ENCODE measurements around the gene BICDL1. TPM values are rescaled to one million over a fixed set of nuclear protein-coding genes. Genes with fewer than 3 reads are reported as not detected.

BICDL1 gene
- total RNA-seq, 2 experiments from 2014 or later: 44.6 to 44.7 TPM

DNA sequence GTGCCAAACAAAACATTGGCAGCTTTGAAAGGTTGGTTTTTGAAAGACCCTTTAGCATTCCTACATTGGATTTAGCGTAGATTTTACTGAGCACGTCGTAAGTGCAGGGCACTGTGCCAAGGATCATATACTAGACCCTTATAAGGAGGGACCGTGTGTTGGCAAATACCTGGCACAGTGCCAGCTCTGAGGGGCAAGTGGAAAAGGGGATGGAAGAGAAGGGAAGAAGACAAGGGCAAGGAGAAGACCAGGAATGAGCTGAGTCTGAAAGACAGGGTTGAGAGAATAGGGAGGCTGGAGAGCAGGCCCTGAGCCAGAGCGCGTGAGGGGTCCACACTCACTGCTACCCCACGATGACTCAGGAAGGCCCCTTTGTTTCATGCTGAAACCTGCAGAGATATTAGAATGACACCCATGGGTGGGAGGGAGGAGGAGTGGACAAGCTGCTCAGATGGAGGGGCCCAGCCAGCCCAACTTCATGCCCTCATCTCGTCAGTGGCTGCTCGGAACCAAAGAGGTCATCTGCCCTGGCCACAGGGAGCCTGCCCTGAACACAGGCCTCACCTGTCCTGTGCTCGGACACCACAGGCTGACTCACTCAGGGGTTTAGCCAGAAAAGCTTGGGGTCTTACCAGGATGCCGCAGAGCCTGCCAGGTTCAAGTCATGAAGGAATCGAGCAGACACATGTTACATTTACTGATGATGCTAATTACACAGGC, 102.5 kb downstream of the BICDL1 start:
- Mint-ChIP-seq H3K4me1 (peaks cover 22% of the 10 kb centered on the region), H3K4me3 (no peak overlapping the region), H3K9me3 (no peaks in the 10 kb centered on the region), H3K27ac (peak overlapping the region; percentile 1), H3K27me3 (no peaks in the 10 kb centered on the region), H3K36me3 (ENCODE audit: low read depth) (peaks cover 39% of the 10 kb centered on the region)
- POLR2A ChIA-PET: interaction anchor here (1.3 to 2.5 kb wide), 3 partner anchors 9 to 25 kb away, joined by 3 to 19 read pairs (median 4); partner anchors contain the start of gene RAB35
- no peak for DNase-seq
- CTCF ChIA-PET: interaction anchor here (0.6 kb wide), 1 partner anchor 14 kb away, joined by 3 read pairs; no protein-coding TSS in a partner anchor

DNA sequence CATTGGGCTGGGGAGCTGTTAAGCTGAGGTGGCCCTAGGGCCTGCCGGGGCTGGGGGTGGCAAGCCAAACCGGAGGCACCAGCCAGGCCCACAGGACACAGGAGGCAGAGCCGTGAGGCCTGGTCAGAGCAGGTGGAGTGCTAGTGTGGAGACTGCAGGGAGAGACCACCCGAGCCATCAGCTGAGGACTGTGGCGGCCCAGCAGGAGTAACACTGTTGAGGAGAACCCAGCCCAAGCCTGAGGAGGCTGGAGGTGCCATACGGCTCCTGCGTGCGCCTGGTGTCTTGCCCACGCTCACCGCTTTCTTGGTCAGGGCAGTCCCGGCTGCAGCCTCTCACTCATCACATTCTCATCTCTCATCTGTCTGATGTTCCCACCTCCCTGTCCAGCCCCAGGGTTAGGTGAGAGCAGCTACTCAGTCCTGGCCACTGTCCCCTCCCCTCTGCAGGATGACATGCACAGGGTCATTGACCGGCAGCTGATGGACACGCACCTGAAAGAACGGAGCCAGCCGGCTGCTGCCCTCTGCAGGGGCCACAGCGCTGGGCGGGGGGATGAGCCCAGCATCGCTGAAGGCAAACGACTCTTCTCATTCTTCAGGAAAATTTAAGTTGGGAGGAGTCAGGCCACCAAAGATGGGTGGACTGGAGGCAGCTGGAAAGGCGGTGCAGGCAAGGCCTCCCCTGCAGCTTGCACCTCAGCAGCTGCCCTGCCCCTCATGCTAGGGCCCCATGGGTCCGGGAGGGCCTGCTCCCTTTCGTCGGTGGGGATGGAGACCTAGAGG, 103.7 kb downstream of the BICDL1 start:
- DNase-seq: no peak
- H3K4me1 Mint-ChIP-seq: peaks cover 10% of the 10 kb centered on the region
- peaks cover 39% of the 10 kb centered on the region for H3K36me3 Mint-ChIP-seq (ENCODE audit: low read depth)
- H3K9me3 Mint-ChIP-seq: no peaks in the 10 kb centered on the region
- H3K27ac Mint-ChIP-seq: no peak overlapping the region
- POLR2A ChIA-PET: interaction anchor here (1.3 to 1.6 kb wide), 2 partner anchors 7 to 22 kb away, joined by 4 to 5 read pairs; no protein-coding TSS in a partner anchor
- CTCF ChIA-PET: interaction anchor here (0.6 kb wide), 1 partner anchor 55 kb away, joined by 3 read pairs; no protein-coding TSS in a partner anchor
- H3K4me3 Mint-ChIP-seq: no peak overlapping the region
- no peaks in the 10 kb centered on the region for H3K27me3 Mint-ChIP-seq

DNA sequence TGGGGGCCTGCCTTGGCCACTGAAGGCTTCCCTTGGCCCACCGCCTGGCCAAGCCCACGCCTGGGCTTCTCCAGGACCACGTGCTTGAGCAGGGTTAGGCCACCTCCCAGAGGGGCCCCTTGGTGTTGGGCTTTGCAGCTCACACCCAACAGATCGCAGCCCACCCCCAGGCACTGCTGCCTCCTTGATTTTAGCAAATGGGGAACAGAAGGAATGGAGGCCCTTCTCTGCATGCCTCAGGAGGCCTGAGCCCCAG, 104.2 kb downstream of the BICDL1 start:
- ChIA-PET CTCF (interaction anchor here (0.6 kb wide), 1 partner anchor 54 kb away, joined by 3 read pairs; no protein-coding TSS in a partner anchor), POLR2A (interaction anchor here (1.6 kb wide), 1 partner anchor 22 kb away, joined by 5 read pairs; no protein-coding TSS in a partner anchor)
- peaks cover 5% of the 10 kb centered on the region for H3K4me1 Mint-ChIP-seq
- H3K4me3 Mint-ChIP-seq: no peak overlapping the region
- no peak for DNase-seq
- H3K36me3 Mint-ChIP-seq (ENCODE audit: low read depth): peaks cover 41% of the 10 kb centered on the region
- no peaks in the 10 kb centered on the region for H3K9me3 Mint-ChIP-seq
- no peaks in the 10 kb centered on the region for H3K27me3 Mint-ChIP-seq
- no peak overlapping the region for H3K27ac Mint-ChIP-seq

DNA sequence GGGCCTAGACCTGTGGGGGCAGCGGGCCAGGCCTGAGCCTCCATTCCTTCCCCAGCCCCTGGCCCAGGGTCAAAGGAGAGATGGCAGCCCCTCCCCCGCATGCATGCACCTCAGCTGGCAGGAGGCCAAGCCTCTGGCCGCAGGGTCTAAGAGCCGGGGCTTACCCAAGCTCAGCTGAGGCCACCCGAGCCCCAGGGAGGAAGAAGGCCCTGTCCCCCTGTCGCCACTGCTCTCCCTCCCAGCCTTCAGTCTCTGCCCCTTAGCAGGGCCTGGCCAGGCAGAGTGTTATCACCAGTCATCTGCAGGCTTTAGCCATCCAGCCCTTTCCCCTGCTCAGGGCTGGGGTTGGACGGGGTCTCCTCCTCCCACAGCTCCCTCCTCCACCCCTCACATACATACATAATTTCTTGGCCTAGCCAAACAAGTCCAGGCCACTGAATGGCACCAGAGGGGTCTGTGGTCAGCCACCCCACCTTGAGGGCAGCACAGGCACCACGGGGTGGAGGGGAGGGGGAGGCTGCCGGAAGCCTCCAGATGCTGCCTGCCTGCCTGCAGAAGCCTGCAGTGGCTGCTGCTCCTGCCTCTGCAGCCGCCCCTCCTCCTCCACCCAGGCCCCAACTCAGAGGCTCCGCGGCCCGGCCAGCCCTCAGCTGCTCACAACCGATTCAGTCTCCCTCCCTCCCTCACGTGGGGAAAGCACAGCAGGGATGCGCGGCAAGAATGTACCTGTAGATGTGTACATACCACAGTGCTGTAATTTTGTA, 104.7 kb downstream of the BICDL1 start:
- Mint-ChIP-seq H3K36me3 (ENCODE audit: low read depth) (peaks cover 46% of the 10 kb centered on the region), H3K4me3 (no peak overlapping the region), H3K9me3 (no peaks in the 10 kb centered on the region), H3K27ac (no peak overlapping the region), H3K27me3 (no peaks in the 10 kb centered on the region), H3K4me1 (peaks cover 3% of the 10 kb centered on the region)
- no peak for DNase-seq
- POLR2A ChIA-PET: interaction anchor here (1.6 kb wide), 1 partner anchor 21 kb away, joined by 5 read pairs; no protein-coding TSS in a partner anchor
- CTCF ChIA-PET: no interaction called here

DNA sequence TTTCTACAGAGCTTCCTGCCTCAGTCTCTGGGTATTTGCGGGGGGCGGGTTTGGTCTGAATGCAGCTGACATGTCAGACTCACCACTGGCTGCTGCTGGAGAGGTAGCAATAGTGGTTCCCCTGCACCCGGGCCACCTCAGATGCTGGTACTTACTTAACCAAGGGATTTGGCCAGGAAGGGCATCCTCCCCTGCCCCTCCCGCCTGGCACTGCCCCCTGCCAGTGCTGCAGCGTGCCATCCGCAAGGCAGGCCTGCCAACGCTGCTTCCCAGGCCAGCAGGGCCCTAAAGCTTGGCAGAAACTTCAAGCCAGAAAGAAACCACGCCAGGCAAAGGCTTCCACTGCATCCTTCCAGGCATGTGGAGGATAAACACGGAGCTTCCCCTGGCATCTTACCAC, 105.4 kb downstream of the BICDL1 start:
- ChIA-PET POLR2A (interaction anchor here (1.2 kb wide), 1 partner anchor 22 kb away, joined by 3 read pairs; the partner anchor contains the start of gene RAB35), CTCF (interaction anchor here (0.6 kb wide), 1 partner anchor 1766 kb away, joined by 3 read pairs; no protein-coding TSS in a partner anchor)
- Mint-ChIP-seq H3K9me3 (no peaks in the 10 kb centered on the region), H3K27ac (no peak overlapping the region), H3K36me3 (ENCODE audit: low read depth) (peaks cover 46% of the 10 kb centered on the region), H3K4me1 (no peaks in the 10 kb centered on the region), H3K27me3 (no peaks in the 10 kb centered on the region), H3K4me3 (no peak overlapping the region)
- no peak for DNase-seq

DNA sequence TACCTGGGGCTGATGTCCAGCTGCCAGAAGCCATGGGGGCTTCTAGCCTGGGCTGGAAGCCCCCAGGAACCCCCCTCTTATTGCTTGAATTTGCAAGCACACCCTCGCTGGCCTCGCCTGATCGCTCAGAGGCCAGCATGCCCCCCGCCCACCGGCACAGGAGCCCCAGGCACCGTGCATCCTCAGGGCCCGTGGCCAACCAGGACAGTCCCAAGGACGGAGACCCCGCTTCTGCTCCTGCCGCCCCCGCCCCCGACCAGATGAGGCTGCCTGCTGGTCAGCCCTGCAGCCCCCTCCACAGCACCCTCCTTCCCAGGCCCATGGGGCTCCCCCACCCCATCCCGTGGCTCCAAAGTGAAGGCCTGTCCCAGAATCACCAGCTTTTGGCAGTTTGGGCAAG, 106.3 kb downstream of the BICDL1 start:
- no peaks in the 10 kb centered on the region for H3K9me3 Mint-ChIP-seq
- ChIA-PET POLR2A (interaction anchor here (1.2 kb wide), 1 partner anchor 22 kb away, joined by 3 read pairs; the partner anchor contains the start of gene RAB35), CTCF (no interaction called here)
- H3K36me3 Mint-ChIP-seq (ENCODE audit: low read depth): peaks cover 46% of the 10 kb centered on the region
- H3K4me1 Mint-ChIP-seq: peaks cover 4% of the 10 kb centered on the region
- no peak overlapping the region for H3K27ac Mint-ChIP-seq
- DNase-seq: no peak
- H3K4me3 Mint-ChIP-seq: no peak overlapping the region
- H3K27me3 Mint-ChIP-seq: no peaks in the 10 kb centered on the region

DNA sequence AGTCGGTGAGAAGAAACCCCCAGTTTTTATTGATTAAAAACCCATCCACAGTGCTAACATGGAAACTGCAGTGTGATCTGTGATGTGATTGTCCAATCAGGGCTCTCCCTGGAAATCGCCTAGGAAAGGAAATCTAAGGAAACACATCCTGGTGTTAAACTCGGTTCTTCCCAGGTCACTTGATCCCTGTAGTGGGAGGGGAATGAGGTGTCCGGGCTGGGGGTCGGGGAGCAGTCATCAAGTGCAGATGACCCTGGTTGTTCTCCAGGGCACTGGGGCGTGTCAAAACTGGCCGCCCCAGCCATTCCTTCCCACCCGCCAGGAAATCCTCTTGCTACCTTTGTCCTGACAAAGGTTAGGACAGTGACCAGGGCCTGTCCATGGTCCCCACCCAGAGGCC, 106.7 kb downstream of the BICDL1 start:
- no peak for DNase-seq
- H3K27ac Mint-ChIP-seq: no peak overlapping the region
- ChIA-PET POLR2A (no interaction called here), CTCF (no interaction called here)
- no peaks in the 10 kb centered on the region for H3K9me3 Mint-ChIP-seq
- no peaks in the 10 kb centered on the region for H3K27me3 Mint-ChIP-seq
- peaks cover 7% of the 10 kb centered on the region for H3K4me1 Mint-ChIP-seq
- H3K36me3 Mint-ChIP-seq (ENCODE audit: low read depth): peaks cover 44% of the 10 kb centered on the region
- no peak overlapping the region for H3K4me3 Mint-ChIP-seq

DNA sequence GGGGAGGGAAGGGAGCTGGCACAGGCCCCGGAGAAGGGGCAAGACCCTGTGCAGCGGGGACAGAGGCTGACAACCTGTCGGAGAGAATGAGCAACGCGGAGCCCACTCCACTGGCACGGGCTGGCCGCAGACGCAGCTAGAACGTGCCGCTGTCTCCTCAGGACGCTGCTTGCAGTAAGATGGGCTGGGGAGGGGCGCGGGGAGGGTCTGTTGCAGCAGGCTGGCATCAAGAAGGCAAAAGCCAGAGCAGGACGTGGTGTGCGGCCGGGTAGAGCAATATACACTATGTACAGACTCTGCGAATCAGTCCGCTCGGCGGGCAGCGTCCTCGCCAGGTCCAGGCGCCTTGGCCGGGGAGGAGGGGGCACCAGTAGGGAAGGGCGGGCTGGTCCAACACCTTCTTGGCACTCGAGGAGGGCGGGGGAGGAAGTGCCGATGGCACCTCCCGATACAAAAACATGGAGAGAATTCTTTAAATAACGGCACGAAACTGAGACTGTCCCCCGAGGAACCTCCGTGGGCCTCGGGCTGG, 107.7 kb downstream of the BICDL1 start:
- peaks cover 40% of the 10 kb centered on the region for H3K36me3 Mint-ChIP-seq (ENCODE audit: low read depth)
- no peak for DNase-seq
- CTCF ChIA-PET: interaction anchor here (1.0 kb wide), 1 partner anchor 14 kb away, joined by 3 read pairs; no protein-coding TSS in a partner anchor
- H3K4me1 Mint-ChIP-seq: peaks cover 14% of the 10 kb centered on the region
- H3K4me3 Mint-ChIP-seq: no peak overlapping the region
- no peaks in the 10 kb centered on the region for H3K27me3 Mint-ChIP-seq
- H3K27ac Mint-ChIP-seq: no peak overlapping the region
- H3K9me3 Mint-ChIP-seq: no peaks in the 10 kb centered on the region
- POLR2A ChIA-PET: interaction anchor here (1.2 to 1.4 kb wide), 2 partner anchors 9 to 195 kb away, joined by 3 to 6 read pairs; no protein-coding TSS in a partner anchor

DNA sequence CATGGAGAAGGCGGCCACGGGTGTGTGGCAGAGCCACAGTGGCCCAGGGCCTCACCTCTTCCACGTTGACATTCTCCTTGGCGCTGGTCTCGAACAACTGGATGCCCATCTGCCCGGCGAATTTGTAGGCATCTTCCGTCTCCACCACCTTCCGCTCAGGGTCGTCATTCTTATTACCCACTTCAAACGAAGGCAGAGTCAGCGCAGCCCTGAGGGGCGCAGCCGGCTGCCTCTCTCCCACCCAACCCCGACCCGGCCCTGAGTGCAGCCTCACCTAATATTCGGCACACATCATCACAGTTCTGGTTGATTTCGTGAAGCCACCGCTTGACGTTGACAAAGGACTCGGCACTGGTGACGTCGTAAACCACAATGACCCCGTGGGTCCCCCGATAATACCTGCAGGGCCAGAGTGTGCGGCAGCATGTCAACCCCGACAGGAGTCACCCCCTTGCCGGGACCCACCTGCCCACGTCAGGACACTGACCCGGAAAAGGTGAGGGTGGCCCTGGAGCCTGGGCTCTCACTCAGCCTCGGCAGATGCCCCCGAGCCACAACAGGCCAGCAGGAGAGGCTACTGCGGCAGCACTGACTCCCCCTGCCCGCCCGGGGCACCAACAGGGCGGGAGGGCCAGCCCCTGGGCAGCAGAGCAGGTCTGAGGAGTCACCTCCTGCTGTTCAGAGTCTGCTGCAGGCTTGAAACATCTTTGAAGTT, 109.9 kb downstream of the BICDL1 start:
- no peaks in the 10 kb centered on the region for H3K9me3 Mint-ChIP-seq
- H3K4me3 Mint-ChIP-seq: no peak overlapping the region
- no peak for DNase-seq
- POLR2A ChIA-PET: interaction anchor here (1.2 kb wide), 1 partner anchor 12 kb away, joined by 3 read pairs; no protein-coding TSS in a partner anchor
- no peaks in the 10 kb centered on the region for H3K27me3 Mint-ChIP-seq
- CTCF ChIA-PET: no interaction called here
- H3K4me1 Mint-ChIP-seq: peaks cover 26% of the 10 kb centered on the region
- H3K27ac Mint-ChIP-seq: no peak overlapping the region
- peaks cover 46% of the 10 kb centered on the region for H3K36me3 Mint-ChIP-seq (ENCODE audit: low read depth)

DNA sequence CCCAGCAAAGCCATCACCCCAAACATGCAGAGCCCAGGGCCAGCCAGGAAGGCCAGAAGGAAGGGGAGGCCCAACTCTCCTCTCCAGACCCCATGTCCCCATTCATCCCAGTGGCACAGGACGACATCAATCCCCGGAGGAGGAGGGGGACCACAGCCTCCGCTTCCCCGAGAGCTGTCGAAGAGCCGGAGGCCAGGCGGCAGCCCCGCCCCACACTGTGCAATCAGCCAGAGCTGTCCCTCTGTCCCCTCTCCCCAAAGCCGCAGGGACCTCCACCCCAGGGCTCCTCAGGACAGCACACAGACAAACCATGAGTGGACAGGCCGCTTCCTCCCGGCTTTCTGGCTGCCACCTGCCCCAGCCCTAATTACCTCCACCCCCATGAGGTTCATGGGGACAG, 110.7 kb downstream of the BICDL1 start:
- DNase-seq: no peak
- Mint-ChIP-seq H3K4me3 (no peak overlapping the region), H3K36me3 (ENCODE audit: low read depth) (peaks cover 53% of the 10 kb centered on the region), H3K9me3 (no peaks in the 10 kb centered on the region), H3K4me1 (peaks cover 27% of the 10 kb centered on the region), H3K27ac (peak overlapping the region; percentile 2), H3K27me3 (no peaks in the 10 kb centered on the region)
- ChIA-PET POLR2A (interaction anchor here (0.9 to 6.5 kb wide), 5 partner anchors 8 to 100 kb away, joined by 3 to 70 read pairs (median 4); partner anchors contain the start of gene RAB35), CTCF (interaction anchor here (1.0 kb wide), 1 partner anchor 101 kb away, joined by 3 read pairs; the partner anchor contains the start of gene RPLP0)

DNA sequence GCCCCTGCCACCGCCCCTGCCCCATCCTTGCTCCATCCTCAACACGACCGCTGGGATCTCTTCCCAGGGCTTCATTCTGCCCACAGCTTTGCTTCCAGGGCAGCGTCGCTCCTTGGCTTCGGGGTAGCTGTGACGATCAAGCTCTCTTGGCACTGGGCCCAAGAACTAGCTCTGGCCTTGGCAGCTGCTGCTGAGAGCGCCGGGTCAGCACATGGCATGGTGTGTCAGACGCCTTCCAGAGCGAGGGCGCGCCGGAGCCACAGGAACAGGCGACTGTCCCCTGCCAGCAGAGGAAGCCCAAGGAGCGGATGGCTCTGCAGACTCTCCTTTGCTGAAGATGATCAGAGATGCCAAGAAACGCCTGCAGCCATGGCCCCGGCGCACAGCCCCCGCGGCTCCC, 111.6 kb downstream of the BICDL1 start:
- Mint-ChIP-seq H3K4me3 (no peak overlapping the region), H3K27ac (no peak overlapping the region), H3K9me3 (no peaks in the 10 kb centered on the region), H3K4me1 (peaks cover 31% of the 10 kb centered on the region), H3K36me3 (ENCODE audit: low read depth) (peaks cover 59% of the 10 kb centered on the region), H3K27me3 (no peaks in the 10 kb centered on the region)
- no peak for DNase-seq
- POLR2A ChIA-PET: interaction anchor here (0.8 to 6.5 kb wide), 8 partner anchors 9 to 110 kb away, joined by 3 to 70 read pairs (median 4); partner anchors contain the start of genes RAB35 and RPLP0
- CTCF ChIA-PET: interaction anchor here (0.7 to 1.4 kb wide), 3 partner anchors 14 to 100 kb away, joined by 3 to 6 read pairs (median 3); partner anchors contain the start of genes RAB35 and RPLP0
